ENCODE data around the gene DEFB129.

The DEFB129 gene

GRCh38 chr20:278181-278580 is 51.1 kb downstream of the DEFB129 start:
- DNase-seq, result no peak
- in situ Hi-C loops (cut with HindIII; ENCODE audit: low pct_ligation_motif_present, low pct_unique_long_range_greater_than_20kb, low sequenced_read_pairs), result no loop called here

GRCh38 chr20:278607-279571 is 51.8 kb downstream of the DEFB129 start:
- in situ Hi-C loops (cut with HindIII; ENCODE audit: low pct_ligation_motif_present, low pct_unique_long_range_greater_than_20kb, low sequenced_read_pairs), result no loop called here
- no peak for DNase-seq
